Adrenal gland (tissue), 12 donors: ENCODE results near the gene IL1RAPL1. TPM values are rescaled to one million over a fixed set of nuclear protein-coding genes. Genes with fewer than 3 reads are reported as not detected.

Experiments used
- DNase-seq, 7 donors: peaks; one replicate each; pipeline ENCODE4 v3.0.0-alpha.2; 2019 to 2020
- H3K27ac ChIP-seq, 5 donors: fragments of 200-600 bp; sonication (generic) in 4 of 5; 1 replicate in 3 of 5; 2 replicates in 2 of 5; pipeline versions ENCODE4 v1.5.1 to v1.8.0; 2016 to 2020; ENCODE audit warnings: mild to moderate bottlenecking in 1 of 5
- H3K27me3 ChIP-seq: fragments of 200-600 bp; 2 replicates; pipeline ENCODE4 v1.8.0; 2021
- H3K36me3 ChIP-seq, 2 donors: fragments of 200-600 bp; replicated peaks in 1 of 2; 1 replicate in 1 of 2; 2 replicates in 1 of 2; pipeline versions ENCODE4 v1.5.1 to v1.8.0; 2018 to 2022
- H3K4me1 ChIP-seq, 2 donors: fragments of 200-600 bp; replicated peaks in 1 of 2; 1 replicate in 1 of 2; 2 replicates in 1 of 2; pipeline versions ENCODE4 v1.5.1 to v1.8.0; 2018 to 2021
- H3K4me3 ChIP-seq, 4 donors: fragments of 200-600 bp; sonication (generic) in 3 of 4; one replicate each; pipeline ENCODE4 v1.5.1; 2016 to 2018
- H3K9me3 ChIP-seq, 3 donors: fragments of 200-600 bp; sonication (generic) in 1 of 3; replicated peaks in 1 of 3; 1 replicate in 2 of 3; 2 replicates in 1 of 3; pipeline versions ENCODE4 v1.5.1 to v1.8.0; 2016 to 2021
- CTCF ChIP-seq, 6 experiments: fragments of 450-650 bp in 4 of 6; fragments of 200-600 bp in 2 of 6; sonication (generic) in 1 of 6; IDR thresholded peaks; 1 replicate in 5 of 6; 2 replicates in 1 of 6; pipeline versions ENCODE4 v1.5.1 to v1.8.0; 2016 to 2021; ENCODE audit warnings: antibody characterized with exemption in 6 of 6, mild to moderate bottlenecking in 2 of 6, moderate library complexity in 1 of 6
- POLR2A ChIP-seq, 2 donors: fragments of 450-650 bp; IDR thresholded peaks; one replicate each; pipeline ENCODE4 v1.6.1; 2017; ENCODE audit warnings: antibody characterized with exemption in 2 of 2, mild to moderate bottlenecking in 2 of 2, moderate library complexity in 1 of 2
- WGBS, 4 donors: extraction: QIAGEN DNeasy Blood & Tissue Kit in 2 of 4; methylation state at CpG; one replicate each; pipeline versions ENCODE4 v1.1.5 to v1.1.7; 2013 to 2017; 5-methylcytosine and 5-hydroxymethylcytosine counted together
- intact Hi-C, 2 donors: fragments of 100-400 bp; cut with DNase I; formaldehyde crosslinking; loops; one replicate each; pipeline versions ENCODE4 v1.14.1 to v1.15.0; 2022 to 2023
- polyA plus RNA-seq, 3 donors: library from polyadenylated mRNA; stranded (reverse); fragments of 200-250 nt in 2 of 3; fragments of 350-450 nt in 1 of 3; fragmentation: Illumina TruSeq in 1 of 3; extraction: RNeasy Lipid Tissue Mini Kit (QIAGEN cat#74804) in 1 of 3; gene quantifications; one replicate each; pipeline ENCODE4 v1.2.3, GENCODE V29; 2013 to 2014
- total RNA-seq, 9 donors: library from RNA; depleted of rRNA in 4 of 9; stranded (reverse); fragments of >200 nt in 4 of 9; fragments of 120-200 nt in 1 of 9; fragmentation: NEBNext Ultra II Directional in 1 of 9; extraction: Animal tissue kit (Norgen Biotek cat#: 25700) in 1 of 9; gene quantifications; one replicate each; pipeline versions ENCODE4 v1.1.0 to v1.2.4, GENCODE V29; 2013 to 2023
- donor health status: healthy with polysubstance abuse.
- donor health status: Bipolar disorder and iron deficiency.
- donor health status: DM: yes; HTN: yes; CAD: no.
- donor health status: DM: no; HTN: no; CAD: no.
- donor health status: DM: no; HTN: no; CAD: no.
- donor health status: DM: yes; HTN: yes; CAD: no.

The IL1RAPL1 gene
- total and polyA plus RNA-seq, 12 donors, result 1.1 TPM; not detected in 11

GRCh38 chrX:29130905-29131304 lies 543.7 kb downstream of the IL1RAPL1 start:
- intact Hi-C loops, result no loop called here
- WGBS, 4 donors, result 50 to 65% (median 56%) methylated on average over 4 of the region's 4 CpGs
- H3K27me3 ChIP-seq, result peaks cover 13% of the 10 kb centered on the region
- H3K9me3 ChIP-seq, result no peaks in the 10 kb centered on the region
- H3K4me3 ChIP-seq, result no peak overlapping the region
- no peaks in the 10 kb centered on the region for H3K36me3 ChIP-seq
- no peak overlapping the region for H3K27ac ChIP-seq
- TF ChIP-seq CTCF (IDR thresholded peaks at IDR 0.05) (no peak), POLR2A (IDR thresholded peaks at IDR 0.05) (no peak)
- H3K4me1 ChIP-seq, result no peaks in the 10 kb centered on the region
- no peak for DNase-seq

GRCh38 chrX:29136904-29137303 lies 549.7 kb downstream of the IL1RAPL1 start:
- no peak for TF ChIP-seq POLR2A (IDR thresholded peaks at IDR 0.05)
- no peak for TF ChIP-seq CTCF (IDR thresholded peaks at IDR 0.05)
- intact Hi-C loops, result no loop called here
- Histone ChIP-seq H3K27me3 (peaks cover 10% of the 10 kb centered on the region), H3K4me1 (no peaks in the 10 kb centered on the region), H3K27ac (no peak overlapping the region), H3K36me3 (no peaks in the 10 kb centered on the region), H3K4me3 (no peak overlapping the region), H3K9me3 (no peaks in the 10 kb centered on the region)
- no peak for DNase-seq
- 44 to 65% (median 59%) methylated on average over 2 of the region's 2 CpGs for WGBS, 4 donors

DNA sequence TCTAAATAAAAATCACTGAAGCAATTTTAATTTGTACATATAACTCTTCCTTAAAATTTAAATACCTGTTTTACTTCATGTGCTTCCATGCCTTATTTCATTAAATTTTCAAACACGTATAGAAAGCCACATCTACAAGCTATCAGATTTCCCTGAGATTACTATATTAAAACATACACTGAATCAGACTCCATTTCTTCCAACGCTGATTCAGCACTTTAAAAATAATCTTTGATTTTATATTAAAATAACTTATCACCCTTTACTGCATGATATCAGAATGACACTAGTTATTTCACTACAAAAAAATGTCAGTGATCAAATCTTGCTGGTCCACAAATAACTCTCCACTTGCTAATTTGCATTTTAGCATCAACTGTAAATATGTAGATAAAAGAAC lies 550.8 kb downstream of the IL1RAPL1 start:
- intact Hi-C loops, result no loop called here
- H3K9me3 ChIP-seq, result no peaks in the 10 kb centered on the region
- H3K27me3 ChIP-seq, result peaks cover 10% of the 10 kb centered on the region
- no peaks in the 10 kb centered on the region for H3K4me1 ChIP-seq
- H3K4me3 ChIP-seq, result no peak overlapping the region
- no peaks in the 10 kb centered on the region for H3K36me3 ChIP-seq
- no peak overlapping the region for H3K27ac ChIP-seq
- TF ChIP-seq POLR2A (IDR thresholded peaks at IDR 0.05) (no peak), CTCF (IDR thresholded peaks at IDR 0.05) (no peak)
- no peak for DNase-seq
- 75 to 88% (median 77%) methylated on average over 2 of the region's 2 CpGs for WGBS, 4 donors

DNA sequence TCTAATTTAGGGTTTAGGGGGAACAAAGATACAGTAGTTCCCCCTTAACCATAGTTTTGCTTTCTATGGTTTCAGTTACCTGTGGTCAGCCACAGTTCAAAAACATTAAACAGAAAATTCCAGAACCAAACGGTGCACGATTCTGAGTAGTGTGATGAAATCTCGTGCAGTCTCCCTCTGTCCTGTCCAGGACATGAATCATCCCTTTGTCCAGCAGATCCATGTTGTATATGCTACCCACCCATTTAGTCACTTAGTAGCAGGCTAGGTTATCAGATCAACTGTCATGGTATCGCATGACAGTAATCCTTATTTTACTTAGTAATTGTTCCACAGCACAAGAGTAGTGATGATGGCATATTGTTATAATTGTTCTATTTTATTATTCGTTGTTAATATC lies 556.1 kb downstream of the IL1RAPL1 start:
- no peaks in the 10 kb centered on the region for H3K4me1 ChIP-seq
- H3K4me3 ChIP-seq, result no peak overlapping the region
- H3K27ac ChIP-seq, result no peak overlapping the region
- no peak for DNase-seq
- H3K27me3 ChIP-seq, result no peaks in the 10 kb centered on the region
- H3K36me3 ChIP-seq, result no peaks in the 10 kb centered on the region
- 71 to 78% (median 76%) methylated on average over 5 of the region's 5 CpGs for WGBS, 4 donors
- no peaks in the 10 kb centered on the region for H3K9me3 ChIP-seq
- intact Hi-C loops, result no loop called here
- no peak for TF ChIP-seq CTCF (IDR thresholded peaks at IDR 0.05)
- no peak for TF ChIP-seq POLR2A (IDR thresholded peaks at IDR 0.05)
